NCI-H226 (cell line): ENCODE data around the gene CD84.
A peak's percentile ranks its signal among the peaks of the same experiment; 100 is the strongest.
"Not testable (repeated sequence)": the region's sequence is repeated elsewhere in the genome, so short reads cannot be mapped to it uniquely, and the experiment has no call there.

Experiments used
- DNase-seq: peaks from one replicate; pipeline ENCODE4 v3.0.0-alpha.2; 2015

The CD84 gene

DNA sequence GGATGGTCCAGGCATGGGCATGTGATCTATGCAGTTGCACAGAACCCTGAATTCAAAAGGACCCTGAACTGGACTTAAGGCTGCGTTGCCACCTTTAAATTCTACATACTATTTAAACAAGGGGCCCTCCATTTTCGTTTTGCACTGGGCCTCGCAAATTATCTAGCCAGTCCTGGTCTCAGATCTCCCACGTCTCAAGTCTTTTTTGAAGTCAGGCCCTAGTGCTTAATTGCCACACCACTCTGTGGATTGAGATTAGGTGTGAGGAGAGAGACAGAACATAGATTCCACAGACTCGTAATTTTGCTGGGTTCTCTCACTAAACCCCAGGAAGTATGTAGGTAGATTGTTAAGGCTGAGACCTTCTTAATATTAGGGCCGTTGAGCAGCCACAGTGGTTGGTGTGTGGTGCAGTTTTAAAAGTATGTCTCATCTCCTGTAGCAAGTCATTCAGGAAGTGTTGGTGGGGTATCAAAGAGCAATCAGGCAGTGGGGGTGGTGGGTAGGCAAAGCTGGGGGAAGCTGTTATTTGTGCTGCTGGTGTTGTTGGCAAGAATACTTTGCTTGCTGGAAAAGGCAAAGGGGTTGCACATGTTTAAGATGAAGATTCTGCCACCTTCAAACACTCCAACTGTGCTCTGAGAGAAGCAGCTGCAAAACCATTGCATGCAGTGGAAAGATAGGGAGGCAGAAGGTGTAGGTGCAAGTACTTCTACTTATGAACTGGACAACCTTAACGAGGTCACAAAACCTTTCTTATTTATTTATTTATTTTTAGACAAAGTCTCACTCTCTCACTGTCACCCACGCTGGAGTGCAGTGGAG lies 11.2 kb downstream of the CD84 start:
- no peak for DNase-seq

- DNase-seq = no peak
Measured at GRCh38 chr1:160567341-160567740, 12.0 kb downstream of the CD84 start.

DNA sequence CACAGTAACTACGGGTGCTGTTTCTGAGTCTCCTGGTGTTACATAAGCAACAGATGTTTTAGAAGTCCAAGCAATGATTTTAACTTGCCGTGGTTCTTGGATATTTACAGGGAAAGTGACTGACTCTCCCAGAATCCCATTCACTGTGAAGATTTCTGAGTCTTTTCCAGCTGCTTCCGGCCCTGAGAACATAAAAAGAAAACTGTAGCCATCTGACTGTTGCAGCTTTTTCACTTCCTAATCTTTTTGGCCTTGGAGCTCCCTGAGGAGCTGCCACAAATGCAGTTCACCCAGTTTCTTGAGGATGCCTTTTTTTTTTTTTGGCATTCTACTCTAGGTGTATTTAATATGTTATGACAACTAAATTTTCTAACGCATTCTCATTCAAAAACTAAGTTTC lies 13.7 kb downstream of the CD84 start:
- DNase-seq = no peak

GRCh38 chr1:160563230-160563629 lies 16.1 kb downstream of the CD84 start:
- DNase-seq = not testable (repeated sequence)

GRCh38 chr1:160562745-160563144 lies 16.6 kb downstream of the CD84 start:
- not testable (repeated sequence) for DNase-seq

- DNase-seq = no peak
Measured at GRCh38 chr1:160560806-160561205, 18.5 kb downstream of the CD84 start.

- DNase-seq = no peak
Measured at GRCh38 chr1:160560045-160560705, 19.1 kb downstream of the CD84 start.

DNA sequence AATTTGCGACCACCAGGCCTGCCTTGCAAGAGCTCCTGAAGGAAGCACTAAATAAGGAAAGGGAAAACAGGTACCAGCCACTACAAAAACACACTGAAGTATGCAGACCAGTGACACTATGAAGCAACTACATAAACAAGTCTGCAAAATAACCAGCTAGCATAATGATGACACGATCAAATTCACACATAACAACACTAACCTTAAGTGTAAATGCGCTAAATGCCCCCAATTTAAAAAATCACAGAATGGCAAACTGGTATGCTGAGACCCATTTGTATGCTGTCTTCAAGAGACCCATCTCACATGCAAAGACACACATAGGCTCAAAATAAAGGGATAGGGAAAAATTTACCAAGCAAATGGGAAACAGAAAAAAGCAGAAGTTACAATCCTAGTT lies 19.9 kb downstream of the CD84 start:
- DNase-seq = not testable (repeated sequence)

GRCh38 chr1:160558660-160559380 lies 20.5 kb downstream of the CD84 start:
- no peak for DNase-seq

GRCh38 chr1:160553778-160554177 lies 25.5 kb downstream of the CD84 start:
- no peak for DNase-seq

- no peak for DNase-seq
Measured at GRCh38 chr1:160552425-160552824, 26.9 kb downstream of the CD84 start.

GRCh38 chr1:160550572-160551034 lies 28.7 kb downstream of the CD84 start:
- no peak for DNase-seq

DNA sequence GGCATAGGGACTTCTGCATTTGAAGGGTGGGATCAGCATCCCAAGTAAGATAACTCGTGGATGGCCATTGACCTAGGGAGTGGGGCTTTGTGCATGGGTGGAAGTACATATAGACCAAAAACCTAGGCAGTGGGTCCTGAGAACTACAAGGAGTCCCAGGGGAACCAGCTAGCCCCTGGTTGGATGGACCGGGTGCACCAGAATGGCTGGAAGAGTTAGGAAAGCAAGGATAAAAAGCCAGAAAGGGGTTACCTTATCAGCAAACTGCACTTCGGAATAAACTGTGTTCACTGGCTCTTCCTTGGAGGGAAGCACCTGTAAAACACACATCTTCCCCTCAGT lies 29.7 kb downstream of the CD84 start:
- DNase-seq = no peak

- DNase-seq = no peak
Measured at GRCh38 chr1:160548960-160549664, 30.2 kb downstream of the CD84 start.

- DNase-seq = no peak
Measured at GRCh38 chr1:160548183-160548582, 31.1 kb downstream of the CD84 start.

DNA sequence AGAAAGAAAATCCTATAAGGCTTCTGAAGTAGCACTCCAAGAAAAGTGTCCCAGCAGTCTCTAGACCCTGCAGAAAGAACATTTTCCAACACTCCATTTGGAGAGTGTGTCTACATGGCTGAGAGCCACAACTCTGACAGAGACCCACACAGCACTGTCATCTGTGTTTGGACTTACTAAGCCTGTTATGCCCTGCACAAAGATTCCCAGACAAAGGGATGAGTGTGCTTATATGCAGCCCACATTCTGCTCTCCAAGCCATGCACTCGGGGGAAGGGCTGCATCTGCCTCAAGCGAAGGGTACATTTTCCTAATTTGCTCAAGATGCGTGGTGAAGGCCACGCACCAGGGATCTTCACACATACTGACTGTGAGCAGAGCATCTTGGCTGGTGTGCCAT lies 31.9 kb downstream of the CD84 start:
- DNase-seq = no peak

DNA sequence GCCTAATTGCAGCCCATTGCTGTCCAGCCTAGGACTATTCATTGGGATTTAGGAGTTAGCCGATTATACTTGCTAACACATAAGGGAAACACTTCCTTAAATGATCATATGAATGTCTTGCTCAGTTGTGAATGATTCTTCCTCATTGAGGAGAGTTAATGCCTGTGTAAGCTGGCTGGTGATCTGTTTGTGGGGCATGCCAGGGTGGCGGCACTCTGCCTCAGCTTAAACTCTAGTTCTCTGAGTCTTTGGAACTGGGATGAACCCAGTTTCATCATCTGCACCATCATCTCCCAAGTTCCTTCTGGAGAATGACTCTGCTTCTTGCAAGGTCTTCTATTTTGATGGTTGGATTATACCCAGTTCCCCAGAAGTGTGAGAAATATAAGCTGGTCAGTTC lies 32.4 kb downstream of the CD84 start:
- DNase-seq = no peak

GRCh38 chr1:160544647-160545046 lies 34.6 kb downstream of the CD84 start:
- DNase-seq = no peak

DNA sequence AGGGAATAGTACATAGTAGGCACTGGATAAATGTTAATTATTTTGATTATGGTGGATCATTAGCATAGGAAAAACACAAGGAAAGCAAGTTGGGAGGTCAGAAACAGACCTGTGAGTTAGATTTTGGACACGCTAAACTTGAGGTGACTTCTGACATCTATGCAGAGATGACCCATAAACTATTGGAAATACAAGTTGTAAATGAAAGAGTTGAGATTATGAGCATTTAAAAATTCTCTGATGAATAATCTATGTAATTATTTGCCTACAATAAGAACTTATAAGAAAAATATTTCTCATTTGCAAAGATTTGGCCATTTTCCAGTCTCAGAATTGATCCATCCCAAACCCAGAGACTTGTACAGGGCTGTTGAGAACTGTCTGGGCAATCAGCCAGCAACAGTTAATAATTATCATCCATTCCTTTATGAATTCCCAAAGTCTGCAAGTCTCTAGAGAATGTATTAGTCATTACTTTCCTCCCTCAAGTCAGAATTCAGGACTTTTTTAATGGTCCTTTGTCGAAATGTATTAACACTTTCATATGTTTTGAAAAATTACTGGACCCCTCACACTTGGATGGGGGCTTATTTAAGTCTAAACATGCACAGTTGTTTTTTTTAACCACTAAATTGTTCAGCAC lies 36.9 kb downstream of the CD84 start:
- peak; percentile 40 for DNase-seq

- peak; percentile 57 for DNase-seq
Measured at GRCh38 chr1:160541622-160542302, 37.5 kb downstream of the CD84 start.

DNA sequence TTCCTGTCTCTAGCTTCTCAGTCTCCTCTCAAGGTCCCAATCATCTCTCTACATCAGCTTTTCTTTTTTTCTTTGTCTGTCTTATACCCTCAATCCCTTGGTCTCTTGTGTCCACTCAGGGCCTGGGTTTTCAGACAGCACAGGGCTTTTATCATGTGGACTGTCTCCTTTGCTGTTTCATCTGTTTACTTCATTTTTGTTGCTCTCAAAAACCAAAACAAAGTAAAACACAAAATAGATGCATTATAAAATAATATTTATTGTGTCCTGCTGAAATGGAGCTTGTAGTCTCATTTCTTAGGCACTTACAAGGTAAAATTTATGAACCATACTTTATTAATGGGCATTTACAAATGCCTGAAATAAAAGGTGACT lies 38.5 kb downstream of the CD84 start:
- no peak for DNase-seq
